GM19240 (cell line): ENCODE data around the gene LAMTOR2.
A peak's percentile ranks its signal among the peaks of the same experiment; 100 is the strongest.

ENCODE experiments used
- DNase-seq: peaks from one replicate; pipeline ENCODE4 v3.0.0; 2011; ENCODE audit warnings: low spot score; ENCODE audit not compliant: insufficient read length

The LAMTOR2 gene

GRCh38 chr1:156075775-156076204, 21.2 kb downstream of the LAMTOR2 start:
- no peak for DNase-seq

- no peak for DNase-seq
These were observed 22.2 kb downstream of the LAMTOR2 start for GRCh38 chr1:156076609-156077429.

- no peak for DNase-seq
These were observed 22.8 kb downstream of the LAMTOR2 start for GRCh38 chr1:156077430-156077760.

DNA sequence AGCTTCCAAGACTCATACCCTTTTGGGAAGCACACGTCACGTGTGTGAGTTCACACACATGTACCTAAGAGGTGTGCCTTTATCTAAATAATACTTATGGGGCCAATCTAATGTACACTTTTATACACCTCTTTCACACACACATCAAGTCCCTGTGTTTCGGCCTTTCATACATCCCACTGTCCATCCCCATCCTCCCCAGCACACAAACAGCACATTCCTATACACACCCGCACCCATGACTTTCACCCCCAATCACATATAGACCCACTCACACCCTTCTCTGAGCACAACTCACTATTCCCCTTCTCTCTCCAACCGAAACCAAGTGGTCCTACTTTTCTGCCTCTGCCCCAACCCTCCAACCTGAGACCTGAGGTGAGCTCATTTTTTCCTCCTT, 24.1 kb downstream of the LAMTOR2 start:
- no peak for DNase-seq

- no peak for DNase-seq
These were observed 25.2 kb downstream of the LAMTOR2 start for GRCh38 chr1:156079762-156080161.

DNA sequence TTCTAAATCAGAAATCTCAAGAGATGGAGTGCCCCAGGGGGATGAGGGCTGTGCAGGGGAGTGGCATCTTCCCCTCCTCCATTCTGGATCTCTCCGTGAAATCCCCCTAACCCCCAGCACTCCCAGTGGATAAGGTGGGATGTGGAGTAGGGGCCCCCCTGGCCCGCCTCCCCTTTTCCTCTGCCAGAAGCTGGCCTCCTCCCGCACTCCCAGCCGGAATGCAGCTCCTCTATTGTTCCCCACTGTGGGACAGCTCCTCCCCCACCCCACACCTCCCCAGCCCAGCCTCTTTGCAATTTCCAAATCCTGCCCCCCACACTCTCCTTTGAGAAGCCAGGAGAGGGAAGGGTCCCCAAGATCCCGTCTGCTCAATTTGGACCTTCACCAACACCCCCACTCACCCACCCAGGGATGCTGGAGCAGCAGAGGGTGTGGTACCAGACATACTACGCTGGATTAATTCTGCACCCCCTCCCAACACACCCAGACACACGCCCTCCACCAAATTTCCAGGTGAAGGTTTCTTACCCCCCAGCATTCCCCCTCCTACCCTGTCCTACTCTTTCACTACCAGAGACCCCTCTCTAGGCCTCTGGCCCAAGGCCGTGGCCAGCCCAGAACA, 25.8 kb downstream of the LAMTOR2 start:
- DNase-seq, result no peak

GRCh38 chr1:156080863-156081179, 26.2 kb downstream of the LAMTOR2 start:
- DNase-seq, result no peak

DNA sequence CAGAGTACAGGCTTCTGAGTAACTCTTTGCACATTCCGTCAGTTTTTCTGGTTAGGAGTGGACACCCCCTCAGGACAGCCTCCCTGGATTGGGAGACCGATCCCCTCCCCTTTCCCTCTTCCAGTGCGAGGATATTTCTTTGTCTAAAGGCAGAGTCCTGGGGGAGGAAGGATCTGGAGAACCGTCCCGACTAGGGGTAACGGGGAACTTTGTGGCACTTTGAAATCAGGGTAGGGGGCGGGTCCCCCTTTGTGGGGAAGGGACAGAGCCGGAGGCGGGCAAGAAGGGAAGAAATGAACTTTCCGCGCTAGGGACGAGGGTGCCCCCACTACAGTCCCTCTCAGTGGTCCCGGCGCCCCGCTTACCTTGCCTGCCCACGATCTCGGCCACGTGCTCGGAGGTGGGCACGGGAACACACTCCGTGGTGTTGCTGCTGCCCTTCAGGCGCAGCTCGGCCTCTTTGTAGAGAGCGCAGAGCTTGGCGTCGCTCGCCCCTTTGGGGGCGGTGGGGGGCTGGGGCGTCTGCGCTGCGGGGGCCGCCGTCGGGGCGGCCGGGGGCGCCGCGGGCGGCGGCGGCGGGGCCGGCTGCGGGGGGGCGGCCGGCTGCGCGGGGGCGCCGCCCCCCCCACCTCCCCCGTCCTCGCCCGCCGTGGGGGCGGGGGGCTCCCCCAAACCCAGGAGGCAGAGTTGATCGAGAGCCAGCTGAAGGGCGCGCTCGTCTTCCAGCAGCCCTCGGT, 26.8 kb downstream of the LAMTOR2 start:
- no peak for DNase-seq

GRCh38 chr1:156081917-156082308, 27.3 kb downstream of the LAMTOR2 start:
- DNase-seq, result no peak

GRCh38 chr1:156082309-156083091, 27.9 kb downstream of the LAMTOR2 start, which contains the start of gene MEX3A:
Gene MEX3A, minus strand, starts transcription at chr1:156082465. Its CDS starts 467 bp downstream, at chr1:156081998.
- peak; percentile 76 for DNase-seq

- no peak for DNase-seq
These were observed 29.5 kb downstream of the LAMTOR2 start for GRCh38 chr1:156083800-156084790.

DNA sequence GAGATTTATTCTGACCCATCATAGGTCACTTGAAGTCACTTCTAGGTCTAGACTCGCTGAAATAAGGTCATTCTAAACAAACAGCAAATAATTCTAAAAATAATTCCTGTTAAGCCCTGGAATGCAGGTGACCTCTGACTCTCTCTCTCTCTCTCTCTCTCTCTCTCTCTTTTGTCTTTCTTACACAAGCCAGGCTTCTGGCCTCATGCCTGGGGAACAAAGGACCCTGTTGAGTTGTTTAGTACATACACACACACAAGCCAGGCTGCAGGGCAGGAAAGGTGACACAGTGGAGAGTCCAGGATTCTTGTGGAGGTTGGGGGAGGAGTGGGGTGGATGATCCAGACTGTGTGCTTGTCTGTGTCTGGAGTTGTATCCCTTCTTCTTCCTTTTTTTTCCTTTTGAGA, 31.7 kb downstream of the LAMTOR2 start:
- no peak for DNase-seq

DNA sequence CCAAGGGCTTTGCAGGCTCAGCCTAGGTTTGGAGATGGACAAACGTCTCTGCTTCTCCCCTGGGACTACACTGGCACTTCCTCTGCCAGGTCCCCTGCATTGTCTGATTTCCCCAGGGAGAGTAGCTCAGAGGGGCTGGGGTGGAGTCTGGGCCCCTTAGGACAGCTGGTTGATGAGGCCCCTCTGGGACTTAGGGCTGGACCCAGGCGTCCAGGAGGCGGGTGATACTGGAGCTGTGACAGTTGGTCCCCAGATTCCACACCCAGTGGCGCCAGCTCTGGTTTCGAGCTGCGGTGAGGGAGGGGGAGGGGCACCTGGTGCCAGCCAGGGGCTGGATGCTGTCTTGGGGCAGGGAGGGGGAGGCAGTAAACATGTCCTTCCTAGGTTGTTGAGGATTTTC, 35.1 kb downstream of the LAMTOR2 start:
- no peak for DNase-seq

GRCh38 chr1:156090138-156090839, 35.7 kb downstream of the LAMTOR2 start:
- DNase-seq, result no peak

DNA sequence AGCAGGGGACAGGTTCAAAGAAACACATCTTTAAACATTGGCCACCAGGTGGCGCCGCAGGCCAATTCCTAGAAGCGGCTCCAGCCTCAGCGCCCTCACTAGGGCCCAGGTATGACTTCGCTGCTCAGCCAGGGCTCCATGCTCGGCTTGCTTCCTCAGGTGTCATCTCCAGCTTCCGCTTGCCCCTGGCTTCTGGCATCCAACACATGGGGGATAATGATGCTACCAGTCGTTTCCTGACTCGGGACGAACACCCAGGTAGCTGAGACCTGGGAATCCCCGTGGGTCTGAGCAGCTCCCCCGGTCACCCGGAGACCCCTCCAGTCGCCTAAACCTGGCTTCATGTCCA, 36.2 kb downstream of the LAMTOR2 start:
- DNase-seq, result peak; percentile 61

DNA sequence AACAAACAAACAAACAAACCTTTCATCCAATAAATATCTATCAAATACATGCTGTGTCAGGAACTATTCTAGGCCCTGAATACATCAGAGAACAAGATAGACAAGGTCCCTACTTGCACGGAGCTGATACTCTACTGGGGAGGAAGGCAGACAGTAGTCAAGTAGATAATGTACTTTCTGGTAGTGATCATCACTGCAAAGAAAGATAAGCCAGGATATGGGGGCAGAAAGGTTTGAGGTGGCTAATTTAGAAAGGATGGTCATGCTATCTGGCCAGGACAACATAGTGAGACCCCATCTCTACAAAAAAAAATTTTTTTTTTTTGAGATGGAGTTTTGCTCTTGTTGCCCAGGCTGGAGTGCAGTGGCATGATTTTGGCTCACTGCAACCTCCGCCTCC, 37.0 kb downstream of the LAMTOR2 start:
- DNase-seq, result no peak

- no peak for DNase-seq
These were observed 41.4 kb downstream of the LAMTOR2 start for GRCh38 chr1:156095906-156096508.

DNA sequence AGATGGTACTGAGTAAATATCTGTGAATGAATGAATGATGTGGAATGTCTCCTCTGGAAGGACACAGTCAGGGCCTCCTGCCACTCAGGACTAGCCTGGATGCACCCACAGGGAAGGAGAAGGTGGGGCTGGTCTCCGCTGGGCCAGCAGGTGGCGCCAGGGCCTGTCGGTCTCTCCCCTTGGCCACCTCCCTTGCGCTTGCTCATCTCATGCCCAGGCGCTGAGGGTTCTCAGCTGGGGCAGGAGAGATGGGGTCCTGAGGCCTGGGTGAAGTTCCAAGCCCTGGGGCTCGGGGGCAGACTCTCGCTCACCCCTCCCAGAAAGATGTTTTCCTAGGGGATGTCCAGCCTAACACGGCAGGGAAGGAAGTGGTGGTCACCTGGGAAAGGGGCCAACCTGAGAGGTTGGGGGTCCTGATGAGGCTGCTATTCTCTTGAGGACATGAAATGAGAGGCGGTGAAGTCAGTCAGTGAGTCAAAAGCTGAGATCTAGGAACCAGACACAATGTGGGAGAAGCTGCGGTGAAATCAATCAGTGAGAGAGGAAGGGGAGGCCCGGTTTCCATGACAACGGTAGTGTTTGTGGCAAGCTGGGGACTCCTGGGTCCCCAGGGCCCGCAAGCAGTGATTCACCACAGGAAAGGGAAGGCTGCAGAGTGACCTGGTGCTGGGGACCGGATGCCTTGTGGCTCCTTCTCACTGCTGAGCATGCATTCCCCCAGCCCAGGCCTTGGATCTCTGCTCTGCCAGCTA, 42.2 kb downstream of the LAMTOR2 start:
- DNase-seq, result peak; percentile 84
